HG03439 (cell line): Measurements from ENCODE around the gene ONECUT2.
"Not testable (repeated sequence)": the region's sequence is repeated elsewhere in the genome, so short reads cannot be mapped to it uniquely, and the experiment has no call there.

Source experiments
- ATAC-seq: cut with Tn5 transposase; IDR thresholded peaks from one replicate; pipeline ENCODE4 v1.9.1; 2021; ENCODE audit warnings: mild to moderate bottlenecking, moderate library complexity; ENCODE audit not compliant: unreplicated experiment

Gene ONECUT2

DNA sequence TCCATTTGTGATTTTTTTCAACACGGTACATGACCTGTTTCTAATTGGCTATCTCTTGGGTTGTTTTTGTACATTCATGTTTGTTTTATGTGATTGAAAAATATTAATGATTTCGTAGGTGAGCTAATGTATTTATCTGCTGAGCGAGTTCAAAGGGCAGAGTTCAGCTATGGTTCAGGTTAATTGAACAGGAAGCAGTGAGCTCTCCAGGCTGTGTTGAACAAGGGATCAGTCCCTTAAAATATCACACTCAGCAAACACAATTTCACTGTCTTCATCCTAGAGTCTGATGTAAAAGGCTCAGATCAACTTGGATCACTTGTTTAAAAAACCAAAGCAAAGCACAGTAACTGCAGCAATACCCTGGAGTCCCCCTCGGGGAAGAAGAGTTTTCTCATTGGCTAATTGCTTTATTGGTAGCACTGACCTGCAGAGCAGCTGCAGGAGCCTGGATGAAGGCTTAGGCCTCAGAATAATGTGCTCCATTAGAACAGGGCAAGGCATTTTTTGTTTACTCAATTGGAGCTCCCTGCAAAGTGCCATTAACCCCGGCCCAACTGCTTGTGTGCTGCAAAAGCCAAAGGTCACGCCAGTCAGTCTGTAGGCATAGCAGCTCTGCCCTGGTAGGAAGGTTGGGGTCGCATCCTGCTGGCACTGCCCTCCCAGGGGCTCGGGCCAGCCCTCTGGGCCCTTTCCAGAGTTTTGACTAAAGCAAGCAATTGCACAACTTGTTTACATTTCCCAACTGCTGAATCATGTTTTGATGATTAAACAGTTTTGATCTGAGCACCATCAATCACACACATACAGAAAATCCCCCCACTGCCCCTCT, 10.5 kb downstream of the ONECUT2 start:
- no peak for ATAC-seq

DNA sequence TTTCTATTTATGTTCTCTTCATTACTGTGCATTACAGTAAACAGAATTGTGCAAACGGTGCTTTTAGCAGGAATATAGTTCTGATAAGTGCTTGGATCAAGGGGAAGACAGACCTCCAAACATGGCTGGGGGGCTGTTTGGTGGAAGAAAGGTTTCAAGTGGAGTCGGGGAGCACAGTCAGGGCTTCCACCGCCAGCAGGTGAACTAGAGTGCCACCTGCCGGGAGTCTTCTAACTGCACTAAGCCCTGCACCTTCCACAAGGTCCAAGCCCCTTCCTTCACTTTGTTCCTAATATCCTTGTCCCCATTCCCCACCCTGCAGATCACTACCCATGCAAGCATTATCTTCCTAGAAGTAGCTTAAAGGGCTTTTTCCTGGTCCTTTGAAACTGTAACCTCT, 11.1 kb downstream of the ONECUT2 start:
- ATAC-seq, result no peak

DNA sequence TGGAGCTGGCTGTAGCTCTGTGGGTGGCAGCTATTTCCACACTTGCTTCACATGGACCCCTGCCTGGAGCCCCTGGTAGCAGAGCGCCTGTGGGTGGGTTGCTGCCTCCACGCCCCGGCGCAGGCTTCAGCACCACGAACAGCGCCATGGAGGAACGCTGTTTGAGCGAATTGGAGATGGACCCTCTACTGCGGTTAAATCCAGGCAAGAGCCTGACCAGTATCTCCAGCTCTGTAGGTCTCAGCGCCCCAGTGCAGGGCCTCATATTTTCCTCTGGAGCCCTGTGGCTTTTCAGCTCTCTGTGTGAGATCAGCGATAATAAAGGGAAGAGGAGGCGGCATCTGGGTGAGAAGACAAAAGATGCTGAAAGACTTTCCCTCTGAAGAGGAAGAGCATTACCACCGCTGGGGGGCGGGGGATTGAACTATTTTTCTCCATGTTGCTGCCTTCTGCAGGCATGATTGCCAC, 12.0 kb downstream of the ONECUT2 start:
- no peak for ATAC-seq

DNA sequence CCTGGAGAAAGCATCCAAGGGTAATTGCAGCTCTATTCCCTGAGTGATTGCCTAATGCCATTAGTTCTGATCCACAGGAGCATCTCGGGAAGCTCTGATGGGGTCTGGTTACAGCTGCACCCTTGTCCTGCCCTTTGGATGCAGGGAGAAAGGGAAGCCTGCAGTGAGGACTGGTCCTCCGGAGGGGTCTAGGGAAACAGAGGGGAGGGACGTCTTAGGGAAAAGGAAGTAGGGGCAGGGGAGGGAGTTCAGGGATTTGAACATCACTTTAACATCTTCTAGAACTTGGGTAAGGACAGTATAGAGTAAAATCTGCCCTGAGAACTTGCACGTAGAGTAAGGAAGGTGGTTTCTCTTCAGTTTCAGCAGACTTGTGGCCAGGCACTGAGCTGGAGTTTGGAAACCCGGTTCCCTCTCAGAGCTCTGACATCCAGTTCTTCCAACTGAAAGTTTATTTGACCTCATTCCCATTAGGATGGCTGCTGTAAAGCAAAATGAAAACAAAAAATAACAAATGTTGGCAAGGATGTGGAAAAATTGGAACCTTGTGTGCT, 20.5 kb downstream of the ONECUT2 start:
- no peak for ATAC-seq

DNA sequence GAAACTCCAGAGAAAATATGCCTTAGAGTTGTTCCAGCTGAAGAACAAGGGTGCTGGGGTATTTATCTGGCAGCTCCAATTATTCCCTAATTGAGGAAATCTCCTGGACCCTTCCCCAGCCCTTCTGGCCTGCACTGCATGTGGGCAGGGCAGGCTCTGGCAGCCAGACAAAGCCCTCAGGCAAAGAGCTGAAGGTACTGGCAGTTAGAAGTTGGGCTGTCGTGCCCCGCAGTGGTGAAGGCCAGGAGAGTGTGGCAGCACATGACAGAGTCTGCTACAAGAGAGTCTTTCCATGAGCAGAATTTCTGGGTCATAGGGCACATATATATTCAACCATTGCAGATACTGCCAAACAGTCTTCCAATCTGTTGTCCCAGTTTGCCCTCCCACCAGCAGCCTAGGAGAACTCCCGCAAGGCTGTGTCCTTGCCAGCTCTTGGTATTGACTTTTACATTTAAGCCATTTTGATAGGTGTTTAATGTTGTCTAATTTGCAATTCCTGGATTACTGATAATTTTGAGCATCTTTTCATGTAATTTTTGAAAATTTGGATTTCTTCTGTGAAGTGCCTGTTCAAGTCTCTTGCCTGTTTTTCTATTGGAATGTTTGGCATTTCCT, 26.6 kb downstream of the ONECUT2 start:
- ATAC-seq, result no peak

DNA sequence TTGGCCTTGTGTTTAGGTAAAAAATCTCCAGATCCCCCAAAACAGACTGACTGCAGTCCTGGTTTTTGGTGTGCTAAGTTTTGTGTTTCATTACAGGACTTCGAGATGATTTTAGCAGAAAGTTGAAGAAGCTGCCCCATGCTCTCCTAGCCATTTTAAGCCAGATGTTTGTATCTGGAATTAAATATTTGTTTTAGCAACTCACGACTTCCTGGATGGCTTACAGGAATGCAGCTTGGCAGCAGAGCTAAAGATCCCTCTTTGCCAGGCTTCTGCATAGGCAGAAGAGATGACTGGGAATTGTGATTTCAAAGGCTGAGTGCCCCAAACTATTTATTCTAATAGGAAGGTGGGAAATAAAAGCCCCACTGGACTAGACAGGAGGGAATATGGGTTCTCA, 31.1 kb downstream of the ONECUT2 start:
- ATAC-seq, result no peak

DNA sequence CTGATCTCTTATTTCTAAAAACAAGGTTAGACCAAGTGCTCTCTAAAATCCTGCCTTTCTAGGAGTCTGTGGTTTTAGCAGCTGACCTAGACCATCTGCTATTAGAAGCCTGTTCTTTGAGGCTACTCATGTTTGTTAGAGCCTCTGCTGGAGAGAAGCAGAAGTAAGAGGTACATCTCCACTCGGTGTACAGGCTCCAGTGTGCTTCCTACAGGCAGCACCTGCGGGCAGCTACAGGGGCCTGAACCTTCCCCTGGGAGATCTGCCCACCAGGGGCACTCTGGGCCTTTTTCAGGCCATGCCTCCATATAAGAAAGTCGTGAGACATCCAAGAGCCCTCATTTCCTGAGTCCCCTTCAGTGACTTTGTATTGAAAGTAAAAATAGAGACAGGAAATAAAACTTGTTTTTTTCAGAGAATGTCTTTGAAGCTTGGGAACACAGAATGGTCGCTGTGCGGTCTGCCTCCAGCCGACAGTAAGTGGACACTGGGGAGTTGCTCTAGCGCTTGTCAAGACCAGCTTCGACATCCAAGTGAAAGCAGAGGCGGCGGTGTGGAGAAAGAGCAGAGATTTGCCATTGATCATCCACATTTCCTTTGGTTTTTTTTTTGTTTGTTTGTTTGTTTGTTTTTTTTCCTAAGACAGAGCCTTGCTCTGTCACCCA, 31.7 kb downstream of the ONECUT2 start:
- no peak for ATAC-seq

DNA sequence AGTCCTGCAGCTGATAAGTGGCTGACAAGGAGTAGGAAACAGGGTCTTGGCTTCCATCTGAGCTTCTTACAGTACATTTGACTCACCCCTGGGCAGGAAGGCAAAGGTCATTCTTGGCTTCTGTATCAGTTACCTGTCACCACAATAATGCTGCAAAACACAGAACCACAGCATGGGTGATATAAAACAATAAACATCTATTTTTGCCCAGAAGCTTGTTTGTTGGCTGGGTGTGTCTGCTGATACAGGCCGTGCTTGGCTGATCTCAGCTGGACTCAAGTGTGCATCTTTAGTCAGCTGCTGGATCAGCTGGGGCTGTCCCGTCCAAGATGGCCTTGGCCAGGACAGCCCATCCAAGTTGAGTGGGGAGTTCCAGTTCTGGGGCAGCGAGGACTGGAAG, 34.7 kb downstream of the ONECUT2 start:
- no peak for ATAC-seq

DNA sequence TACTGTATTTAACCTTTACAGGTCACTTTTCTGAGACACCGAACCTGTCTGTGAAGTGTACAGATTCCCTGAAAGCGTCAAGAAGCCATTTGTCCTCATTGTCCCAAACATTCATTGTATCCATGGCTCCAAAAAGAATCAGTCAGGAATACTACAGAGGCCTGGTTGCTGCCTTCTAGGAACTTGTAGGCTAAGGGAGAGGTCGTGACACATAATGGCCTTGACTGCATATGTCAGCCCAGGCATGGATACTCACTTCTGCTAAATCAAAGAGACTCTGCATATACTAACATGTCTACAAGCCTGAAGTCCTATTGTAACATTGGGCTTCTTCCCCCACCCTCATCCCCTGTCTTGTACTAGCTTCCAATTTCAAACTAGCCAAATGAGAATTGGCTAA, 40.2 kb downstream of the ONECUT2 start:
- ATAC-seq, result no peak

DNA sequence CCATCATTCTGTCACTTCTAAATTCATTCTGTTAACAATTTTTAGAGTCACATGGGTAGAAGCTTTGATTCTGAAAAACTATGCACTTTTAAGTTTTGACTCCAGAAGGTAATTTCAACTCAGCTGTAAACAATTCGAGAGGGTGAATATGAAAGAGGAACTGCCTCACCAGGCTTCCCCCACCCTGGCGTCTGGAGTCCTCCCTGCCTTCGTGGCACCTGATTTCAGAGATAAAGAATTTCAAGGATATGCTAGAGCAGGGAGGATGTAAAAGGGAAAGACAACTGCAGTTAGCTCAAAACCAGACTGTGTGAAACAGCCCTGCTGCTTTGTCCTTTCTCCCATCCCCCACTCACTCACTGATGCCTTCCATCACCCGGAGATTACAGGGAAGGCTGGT, 40.7 kb downstream of the ONECUT2 start:
- no peak for ATAC-seq

DNA sequence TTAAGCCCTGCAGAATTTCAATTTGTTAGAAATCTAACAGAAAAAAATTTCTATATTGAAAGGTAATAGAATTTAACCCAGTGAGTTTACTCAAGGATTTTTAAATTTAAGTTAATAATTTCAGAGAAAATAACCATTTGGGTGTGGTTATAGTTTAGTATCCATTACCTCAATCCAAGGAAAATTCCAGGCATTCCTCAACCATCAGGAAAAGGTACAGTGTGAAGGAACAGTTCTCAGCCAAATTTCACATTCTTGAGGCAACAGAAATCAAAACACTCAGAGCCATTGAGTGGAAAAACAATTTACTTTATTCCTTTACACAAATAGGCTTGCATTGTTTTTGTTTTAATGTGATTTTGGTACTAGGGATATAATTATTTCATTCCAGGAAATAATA, 45.6 kb downstream of the ONECUT2 start:
- ATAC-seq, result no peak

DNA sequence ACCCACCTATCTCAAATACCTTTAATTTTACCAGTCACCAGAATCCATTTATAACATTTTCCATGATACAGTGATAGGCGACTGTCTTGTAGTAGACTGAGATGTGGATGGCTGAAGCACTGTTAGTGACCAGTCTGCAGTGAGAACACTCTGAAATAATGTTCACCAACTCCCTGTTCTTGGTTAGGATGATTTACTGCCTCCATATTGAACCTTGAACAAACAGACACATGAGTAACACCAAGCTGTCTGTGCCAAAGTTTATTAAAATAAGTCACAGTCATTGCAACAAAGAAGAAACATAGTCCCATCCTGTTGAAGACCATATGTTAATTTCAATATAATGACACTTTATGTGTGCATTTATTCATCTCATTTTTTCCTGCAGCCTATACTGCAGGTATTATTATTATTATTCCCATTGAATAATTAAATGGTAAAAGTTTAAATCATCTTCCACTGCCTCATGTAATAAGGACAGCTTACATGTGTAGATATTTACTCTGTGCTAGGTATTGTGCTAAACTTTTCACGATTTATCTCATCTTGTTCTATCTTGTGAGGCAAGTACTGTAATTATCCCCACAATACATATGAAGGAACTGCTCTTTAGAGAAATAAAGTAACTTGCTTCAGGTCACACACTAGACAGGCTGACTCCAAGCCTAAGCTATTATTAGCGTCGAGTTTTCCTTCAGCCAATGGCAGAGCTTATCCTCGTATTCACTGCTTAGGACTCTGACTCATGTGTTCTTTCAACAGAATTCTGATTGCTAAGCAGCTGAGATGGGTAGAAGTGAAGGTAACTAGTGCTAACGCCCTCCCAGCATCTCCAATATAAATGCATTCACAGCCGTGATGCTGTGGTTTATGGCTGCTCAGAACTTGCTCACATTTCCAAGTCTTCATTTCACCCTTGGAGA, 62.5 kb downstream of the ONECUT2 start:
- no peak for ATAC-seq

DNA sequence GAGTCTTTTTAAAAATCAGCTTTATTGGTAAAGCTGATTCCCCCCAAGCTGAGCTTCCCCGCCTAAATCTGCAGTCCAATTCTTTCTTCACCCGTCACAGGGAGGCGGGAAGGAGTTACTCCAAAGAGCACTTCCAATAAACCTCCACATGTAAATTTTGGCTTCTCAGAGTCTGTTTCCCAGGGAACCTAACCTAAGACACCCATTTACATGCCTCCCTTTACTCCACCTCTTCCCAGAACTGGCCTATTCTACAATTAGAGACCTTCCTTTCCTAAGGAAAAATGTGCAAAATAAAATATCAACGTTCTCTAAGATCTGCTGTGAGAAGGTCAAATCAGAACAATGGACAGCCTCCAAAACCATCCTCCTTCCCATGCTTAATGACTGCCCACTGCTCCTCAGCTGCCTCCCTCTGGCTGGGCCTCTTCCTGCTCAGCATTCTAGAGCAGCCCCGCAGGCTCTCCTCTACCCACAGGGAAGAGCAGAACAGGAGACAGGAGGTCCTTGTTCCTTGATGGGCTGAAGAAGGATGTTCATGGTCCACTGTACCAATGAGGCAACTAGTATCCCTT, 63.6 kb downstream of the ONECUT2 start:
- no peak for ATAC-seq

DNA sequence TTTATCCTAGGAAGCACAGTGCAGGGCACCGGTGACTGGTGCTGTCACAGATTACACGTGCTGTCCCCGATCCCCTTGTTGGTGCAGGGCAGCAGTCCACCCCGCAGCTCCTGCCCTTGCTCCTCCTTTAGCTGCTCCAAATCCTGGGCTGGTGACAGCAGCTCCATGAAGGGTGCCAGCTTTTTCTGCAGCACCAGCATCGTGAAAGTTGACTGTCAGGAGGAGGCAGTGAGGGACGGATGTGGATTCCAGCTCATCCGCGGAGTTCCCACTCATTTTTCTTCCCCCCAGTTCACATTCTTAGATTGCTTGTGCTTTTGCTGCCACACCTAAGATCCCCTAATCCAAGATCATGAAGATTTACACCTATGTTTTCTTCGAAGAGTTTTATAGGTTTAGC, 67.5 kb downstream of the ONECUT2 start:
- ATAC-seq, result no peak

DNA sequence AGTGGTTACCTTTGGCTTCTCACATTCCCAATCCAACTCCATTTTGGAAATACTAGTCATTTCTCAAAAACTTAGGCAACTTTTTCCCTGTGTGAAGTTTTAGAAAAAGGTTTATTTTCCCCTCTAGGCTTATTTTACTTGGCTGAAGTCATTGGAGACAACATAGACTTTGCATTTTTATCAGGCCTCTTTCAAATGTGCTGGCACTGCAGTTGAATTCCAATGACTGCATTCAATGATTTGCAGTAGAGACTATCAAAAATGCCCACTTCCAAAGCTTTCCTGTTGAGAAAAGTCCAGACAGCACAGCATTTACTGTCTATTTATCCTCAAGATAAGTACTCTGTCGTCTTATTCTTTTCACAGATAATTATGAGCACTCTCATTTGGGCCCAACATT, 70.1 kb downstream of the ONECUT2 start:
- ATAC-seq, result no peak

DNA sequence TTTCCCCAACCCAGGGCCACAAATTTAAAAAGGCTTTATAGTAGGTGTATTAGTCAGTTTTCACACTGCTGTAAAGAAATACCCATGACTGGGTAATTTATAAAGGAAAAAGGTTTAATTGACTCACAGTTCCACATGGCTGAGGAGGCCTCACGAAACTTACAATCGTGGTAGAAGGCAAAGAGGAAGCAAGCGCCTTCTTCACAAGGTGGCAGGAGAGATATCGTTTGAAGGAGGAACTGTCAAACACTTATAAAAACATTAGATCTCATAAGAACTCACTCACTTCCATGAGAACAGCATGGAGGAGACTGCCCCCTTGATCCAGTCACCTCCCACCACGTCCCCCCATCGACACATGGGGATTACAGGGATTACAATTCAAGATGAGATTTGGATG, 80.9 kb downstream of the ONECUT2 start:
- no peak for ATAC-seq

DNA sequence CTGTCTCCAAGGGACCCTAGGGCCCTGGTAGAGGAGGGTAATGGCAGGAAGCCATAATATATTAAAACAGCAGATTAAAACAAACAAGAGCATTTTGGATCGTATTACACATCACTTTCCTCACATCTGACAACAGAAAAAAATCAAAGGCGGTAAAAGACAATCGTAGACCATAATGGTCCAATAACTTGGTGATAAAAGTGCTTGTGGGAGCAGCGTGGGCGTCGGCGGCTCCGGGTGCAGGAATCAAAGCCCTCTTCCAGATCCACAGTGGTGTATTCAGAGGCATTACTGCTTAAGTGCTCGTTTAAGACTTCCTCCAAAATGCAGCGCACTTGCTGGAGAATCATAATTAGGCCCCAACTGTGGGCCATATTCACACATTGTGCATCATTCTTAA, 83.4 kb downstream of the ONECUT2 start:
- no peak for ATAC-seq

DNA sequence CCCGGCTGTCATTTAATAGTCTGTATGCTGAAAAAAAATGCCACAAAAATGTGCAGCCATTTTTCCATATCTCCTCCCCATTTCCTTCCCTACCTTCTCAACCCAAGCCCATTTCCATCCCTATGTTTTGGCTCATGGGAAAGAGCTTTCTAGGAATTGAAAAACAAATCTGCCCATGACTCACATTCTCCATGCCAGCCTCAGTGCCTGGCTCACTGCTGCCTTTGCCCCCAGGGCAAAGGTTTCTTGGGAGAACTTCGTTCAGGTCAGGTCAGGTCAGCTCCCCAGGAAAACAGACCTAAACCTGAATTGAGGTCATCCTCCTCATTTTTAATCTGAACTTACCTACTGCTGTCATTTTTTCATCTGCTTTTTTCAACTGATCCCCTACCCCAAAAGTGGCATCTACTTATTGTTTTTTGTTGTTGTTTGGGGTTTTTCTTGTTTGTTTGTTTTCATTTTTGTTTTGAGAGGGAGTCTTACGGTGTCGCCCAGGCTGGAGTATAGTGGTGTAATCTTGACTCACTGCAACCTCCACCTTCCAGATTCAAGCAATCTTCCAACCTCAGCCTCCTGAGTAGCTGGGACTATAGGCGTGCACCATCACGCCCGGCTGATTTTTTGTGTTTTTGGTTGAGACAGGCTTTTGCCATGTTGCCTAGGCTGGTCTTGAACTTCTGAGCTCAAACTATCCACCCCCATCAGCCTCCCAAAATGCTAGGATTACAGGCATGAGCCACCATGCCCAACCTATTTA, 84.7 kb downstream of the ONECUT2 start:
- no peak for ATAC-seq

DNA sequence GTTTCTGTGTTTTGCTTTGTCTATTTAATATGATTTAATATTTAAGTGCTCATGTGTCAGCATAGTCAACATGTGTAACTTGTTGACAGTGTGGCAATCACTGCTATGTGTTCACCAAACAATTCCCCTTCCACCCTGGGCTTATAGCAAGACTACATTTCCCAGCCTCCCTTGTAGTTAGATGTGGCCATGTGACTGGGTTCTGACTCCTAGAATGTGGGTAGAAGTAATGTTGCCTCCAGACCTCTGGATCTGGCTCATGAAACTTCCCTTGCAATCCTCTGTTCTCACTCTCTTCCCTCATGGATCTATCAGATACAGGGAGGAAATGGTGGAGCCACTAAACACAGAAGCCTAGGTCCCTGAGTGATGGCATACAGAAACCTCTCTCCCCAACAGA, 87.2 kb downstream of the ONECUT2 start:
- ATAC-seq, result not testable (repeated sequence)
